ENCODE data around the gene TTC21B.

The TTC21B gene

DNA sequence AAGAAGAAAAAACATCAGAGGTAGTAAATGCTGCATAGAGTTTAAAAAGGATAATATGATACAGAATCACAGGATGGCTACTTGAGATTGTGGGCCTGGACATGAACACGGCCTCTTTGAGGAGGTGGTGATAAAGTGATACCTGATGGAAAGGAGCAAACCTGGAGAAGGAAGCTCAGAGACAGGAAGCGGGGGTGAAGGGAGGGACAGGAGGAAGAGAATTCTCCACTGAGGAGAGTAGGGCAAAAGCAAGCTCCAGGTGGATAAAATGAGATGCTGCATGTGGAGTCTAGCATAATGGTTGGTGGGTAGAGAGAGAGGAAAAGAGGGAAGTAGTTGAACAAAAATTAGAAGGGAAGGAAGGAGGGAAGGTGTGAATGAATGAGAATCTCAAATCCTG, 82.6 kb downstream of the TTC21B start:
- H3K9ac ChIP-seq (ENCODE audit: low read depth, low read length, poor library complexity) = no peak overlapping the region
- peaks cover 0 to 23% of the 10 kb centered on the region in 2 donors for H3K36me3 ChIP-seq (replicated peaks in 1 of 2; ENCODE audit: control insufficient read depth in 2 of 2, insufficient read depth in 2 of 2, low read length in 2 of 2)
- H3K4me1 ChIP-seq (ENCODE audit: control insufficient read depth in 2 of 2, insufficient read depth in 1 of 2, low read depth in 1 of 2, low read length in 2 of 2) = peaks cover 3 to 13% of the 10 kb centered on the region in 2 donors
- no peak overlapping the region for H2BK15ac ChIP-seq (ENCODE audit: low read length)
- no peak overlapping the region for H2BK120ac ChIP-seq (ENCODE audit: low read depth, low read length)
- no peak overlapping the region for H3K4ac ChIP-seq (ENCODE audit: low read length)
- no CpG with 5 or more reads among the region's 2 CpGs for WGBS, 2 donors (ENCODE audit: extremely low coverage in 2 of 2, insufficient read length in 2 of 2, insufficient replicate concordance in 1 of 2)
- H4K8ac ChIP-seq (ENCODE audit: low read depth, low read length) = no peak overlapping the region
- H4K91ac ChIP-seq (ENCODE audit: low read depth, low read length, poor library complexity) = no peak overlapping the region
- no peak overlapping the region for H3K23ac ChIP-seq (ENCODE audit: low read depth, low read length, poor library complexity)
- no peaks in the 10 kb centered on the region for H3K79me1 ChIP-seq (ENCODE audit: low read depth, low read length)
- H2AK5ac ChIP-seq (ENCODE audit: low read depth, low read length) = no peak overlapping the region
- H3K4me2 ChIP-seq (ENCODE audit: insufficient read depth, low read length, poor library complexity, severe bottlenecking) = no peak overlapping the region
- H3K27ac ChIP-seq (replicated peaks; ENCODE audit: low read length) = no peak overlapping the region
- no peak overlapping the region for H2AFZ ChIP-seq (ENCODE audit: low read length)
- H3K18ac ChIP-seq (ENCODE audit: low read length) = no peak overlapping the region
- H2BK5ac ChIP-seq (ENCODE audit: low read length) = no peak overlapping the region
- H3K4me3 ChIP-seq (ENCODE audit: low read length in 2 of 2) = no peak overlapping the region
- H3K14ac ChIP-seq (ENCODE audit: low read length) = no peak overlapping the region
- no peak overlapping the region for H2BK12ac ChIP-seq (ENCODE audit: low read length)
- H3K27me3 ChIP-seq (ENCODE audit: control insufficient read depth in 3 of 3, insufficient read depth in 3 of 3, low read depth in 1 of 3, low read length in 3 of 3) = no peaks in the 10 kb centered on the region
- DNase-seq (ENCODE audit: low spot score) = no peak
- peaks cover 0 to 14% of the 10 kb centered on the region in 2 donors for H3K9me3 ChIP-seq (replicated peaks in 1 of 2; ENCODE audit: control insufficient read depth in 2 of 2, insufficient read depth in 1 of 2, low read depth in 1 of 2, low read length in 2 of 2)

DNA sequence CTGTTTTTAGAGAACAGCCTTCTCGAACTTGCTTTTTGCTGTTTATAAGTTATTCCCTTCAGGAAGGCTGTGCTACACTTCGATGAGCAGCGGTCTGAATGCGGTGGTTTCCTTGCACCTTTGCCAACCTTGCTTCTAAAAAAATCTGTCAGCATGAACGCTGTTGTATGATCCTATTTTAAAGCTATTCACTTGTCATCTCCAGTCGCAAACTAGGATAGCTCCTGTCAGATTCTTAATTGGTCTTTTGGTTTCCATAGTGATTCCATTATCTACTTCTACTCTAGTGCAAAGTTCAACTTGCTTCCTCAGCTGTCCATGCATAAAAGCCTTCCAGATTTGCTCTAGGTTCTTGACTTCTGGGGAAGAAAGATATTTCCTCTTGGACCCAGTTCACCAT, 83.2 kb downstream of the TTC21B start:
- no peak overlapping the region for H3K4me3 ChIP-seq (ENCODE audit: low read length in 2 of 2)

DNA sequence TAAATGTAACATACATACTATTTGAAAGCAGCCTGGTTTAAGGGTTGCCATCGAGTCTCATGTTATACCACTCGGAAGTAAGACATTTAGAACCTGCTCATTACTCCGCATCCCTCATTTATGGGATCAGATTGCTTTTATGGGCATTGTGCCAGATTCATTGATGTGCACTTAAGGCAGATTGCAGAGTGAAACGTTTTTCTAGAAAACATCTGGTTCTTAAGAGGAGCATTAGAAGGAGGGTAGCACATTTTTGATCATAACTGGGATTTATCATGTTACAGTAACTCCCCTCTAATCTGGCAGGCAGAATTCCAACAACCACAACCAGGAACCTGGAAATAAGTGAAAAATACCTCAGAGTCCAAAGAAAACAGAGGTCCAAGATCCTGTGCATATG, 85.4 kb downstream of the TTC21B start:
- WGBS, 2 donors (ENCODE audit: extremely low coverage in 2 of 2, insufficient read length in 2 of 2, insufficient replicate concordance in 1 of 2) = no CpG with 5 or more reads among the region's 4 CpGs

More for the DNA sequence above, 83.2 kb downstream of the TTC21B start:
- no peaks in the 10 kb centered on the region for H3K27me3 ChIP-seq (ENCODE audit: control insufficient read depth in 3 of 3, insufficient read depth in 3 of 3, low read depth in 1 of 3, low read length in 3 of 3)
- no peak overlapping the region for H2BK15ac ChIP-seq (ENCODE audit: low read length)
- no peak overlapping the region for H3K4me2 ChIP-seq (ENCODE audit: insufficient read depth, low read length, poor library complexity, severe bottlenecking)
- no peak overlapping the region for H2BK5ac ChIP-seq (ENCODE audit: low read length)
- H3K9ac ChIP-seq (ENCODE audit: low read depth, low read length, poor library complexity) = no peak overlapping the region
- no peak overlapping the region for H2AK5ac ChIP-seq (ENCODE audit: low read depth, low read length)
- peaks cover 3 to 13% of the 10 kb centered on the region in 2 donors for H3K4me1 ChIP-seq (ENCODE audit: control insufficient read depth in 2 of 2, insufficient read depth in 1 of 2, low read depth in 1 of 2, low read length in 2 of 2)
- H3K9me3 ChIP-seq (replicated peaks in 1 of 2; ENCODE audit: control insufficient read depth in 2 of 2, insufficient read depth in 1 of 2, low read depth in 1 of 2, low read length in 2 of 2) = peaks cover 0 to 14% of the 10 kb centered on the region in 2 donors
- peaks cover 0 to 17% of the 10 kb centered on the region in 2 donors for H3K36me3 ChIP-seq (replicated peaks in 1 of 2; ENCODE audit: control insufficient read depth in 2 of 2, insufficient read depth in 2 of 2, low read length in 2 of 2)
- no peak overlapping the region for H3K18ac ChIP-seq (ENCODE audit: low read length)
- no CpG with 5 or more reads among the region's 6 CpGs for WGBS, 2 donors (ENCODE audit: extremely low coverage in 2 of 2, insufficient read length in 2 of 2, insufficient replicate concordance in 1 of 2)
- H2BK120ac ChIP-seq (ENCODE audit: low read depth, low read length) = no peak overlapping the region
- no peaks in the 10 kb centered on the region for H3K79me1 ChIP-seq (ENCODE audit: low read depth, low read length)
- H4K8ac ChIP-seq (ENCODE audit: low read depth, low read length) = no peak overlapping the region
- no peak overlapping the region for H3K23ac ChIP-seq (ENCODE audit: low read depth, low read length, poor library complexity)
- no peak overlapping the region for H3K4ac ChIP-seq (ENCODE audit: low read length)
- no peak for DNase-seq (ENCODE audit: low spot score)
- H3K14ac ChIP-seq (ENCODE audit: low read length) = no peak overlapping the region
- no peak overlapping the region for H2BK12ac ChIP-seq (ENCODE audit: low read length)
- H4K91ac ChIP-seq (ENCODE audit: low read depth, low read length, poor library complexity) = no peak overlapping the region
- H3K27ac ChIP-seq (replicated peaks; ENCODE audit: low read length) = no peak overlapping the region
- H2AFZ ChIP-seq (ENCODE audit: low read length) = no peak overlapping the region

DNA sequence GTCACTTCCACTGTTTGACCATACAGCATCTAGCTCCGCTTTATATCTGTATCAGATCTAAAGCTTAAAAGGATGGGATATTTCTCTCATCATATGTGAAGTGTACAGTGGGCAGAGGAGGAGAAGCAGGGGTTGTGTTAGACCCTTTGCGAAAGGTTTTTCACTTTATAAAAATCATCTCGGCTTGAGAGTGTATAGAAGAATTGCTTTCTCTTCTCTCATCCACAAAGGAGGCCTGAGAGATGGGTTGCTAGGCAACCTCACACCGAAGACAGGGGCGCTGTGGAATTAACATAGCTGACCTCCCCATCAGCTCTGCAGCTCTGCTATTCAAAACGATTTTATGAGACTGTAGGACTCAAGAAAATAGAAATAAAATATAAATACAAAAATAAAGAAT, 89.3 kb downstream of the TTC21B start:
- Histone ChIP-seq H2BK120ac (ENCODE audit: low read depth, low read length) (no peak overlapping the region), H3K79me1 (ENCODE audit: low read depth, low read length) (no peaks in the 10 kb centered on the region), H3K4me3 (ENCODE audit: low read length in 2 of 2) (no peak overlapping the region), H3K18ac (ENCODE audit: low read length) (no peak overlapping the region), H3K4ac (ENCODE audit: low read length) (no peak overlapping the region), H3K4me2 (ENCODE audit: insufficient read depth, low read length, poor library complexity, severe bottlenecking) (no peak overlapping the region), H2AFZ (ENCODE audit: low read length) (peak overlapping the region; percentile 26), H3K9ac (ENCODE audit: low read depth, low read length, poor library complexity) (no peak overlapping the region), H3K36me3 (replicated peaks in 1 of 2; ENCODE audit: control insufficient read depth in 2 of 2, insufficient read depth in 2 of 2, low read length in 2 of 2) (no peaks in the 10 kb centered on the region), H3K23ac (ENCODE audit: low read depth, low read length, poor library complexity) (no peak overlapping the region), H3K27me3 (ENCODE audit: control insufficient read depth in 3 of 3, insufficient read depth in 3 of 3, low read depth in 1 of 3, low read length in 3 of 3) (no peaks in the 10 kb centered on the region), H2AK5ac (ENCODE audit: low read depth, low read length) (no peak overlapping the region), H3K9me3 (replicated peaks in 1 of 2; ENCODE audit: control insufficient read depth in 2 of 2, insufficient read depth in 1 of 2, low read depth in 1 of 2, low read length in 2 of 2) (peaks cover 2 to 14% of the 10 kb centered on the region in 2 donors), H3K14ac (ENCODE audit: low read length) (no peak overlapping the region), H4K91ac (ENCODE audit: low read depth, low read length, poor library complexity) (no peak overlapping the region), H2BK12ac (ENCODE audit: low read length) (no peak overlapping the region), H2BK15ac (ENCODE audit: low read length) (no peak overlapping the region), H3K27ac (replicated peaks; ENCODE audit: low read length) (no peak overlapping the region), H4K8ac (ENCODE audit: low read depth, low read length) (no peak overlapping the region), H2BK5ac (ENCODE audit: low read length) (no peak overlapping the region), H3K4me1 (ENCODE audit: control insufficient read depth in 2 of 2, insufficient read depth in 1 of 2, low read depth in 1 of 2, low read length in 2 of 2) (peaks cover 5 to 18% of the 10 kb centered on the region in 2 donors)
- no CpG with 5 or more reads among the region's 6 CpGs for WGBS, 2 donors (ENCODE audit: extremely low coverage in 2 of 2, insufficient read length in 2 of 2, insufficient replicate concordance in 1 of 2)
- peak; percentile 30 for DNase-seq (ENCODE audit: low spot score)

More for the DNA sequence above, 85.4 kb downstream of the TTC21B start:
- no peak overlapping the region for H2AFZ ChIP-seq (ENCODE audit: low read length)
- no peak overlapping the region for H2BK120ac ChIP-seq (ENCODE audit: low read depth, low read length)
- H3K18ac ChIP-seq (ENCODE audit: low read length) = no peak overlapping the region
- peaks cover 0 to 11% of the 10 kb centered on the region in 2 donors for H3K36me3 ChIP-seq (replicated peaks in 1 of 2; ENCODE audit: control insufficient read depth in 2 of 2, insufficient read depth in 2 of 2, low read length in 2 of 2)
- H3K14ac ChIP-seq (ENCODE audit: low read length) = no peak overlapping the region
- H3K23ac ChIP-seq (ENCODE audit: low read depth, low read length, poor library complexity) = no peak overlapping the region
- H2BK15ac ChIP-seq (ENCODE audit: low read length) = no peak overlapping the region
- peaks cover 8 to 28% of the 10 kb centered on the region in 2 donors for H3K4me1 ChIP-seq (ENCODE audit: control insufficient read depth in 2 of 2, insufficient read depth in 1 of 2, low read depth in 1 of 2, low read length in 2 of 2)
- no peak for DNase-seq (ENCODE audit: low spot score)
- no peak overlapping the region for H4K91ac ChIP-seq (ENCODE audit: low read depth, low read length, poor library complexity)
- no peak overlapping the region for H3K4me3 ChIP-seq (ENCODE audit: low read length in 2 of 2)
- no peak overlapping the region for H3K9ac ChIP-seq (ENCODE audit: low read depth, low read length, poor library complexity)
- no peak overlapping the region for H2BK5ac ChIP-seq (ENCODE audit: low read length)
- H2BK12ac ChIP-seq (ENCODE audit: low read length) = no peak overlapping the region
- H3K4me2 ChIP-seq (ENCODE audit: insufficient read depth, low read length, poor library complexity, severe bottlenecking) = no peak overlapping the region
- no peak overlapping the region for H3K4ac ChIP-seq (ENCODE audit: low read length)
- H2AK5ac ChIP-seq (ENCODE audit: low read depth, low read length) = no peak overlapping the region
- H4K8ac ChIP-seq (ENCODE audit: low read depth, low read length) = no peak overlapping the region
- peaks cover 0 to 10% of the 10 kb centered on the region in 2 donors for H3K9me3 ChIP-seq (replicated peaks in 1 of 2; ENCODE audit: control insufficient read depth in 2 of 2, insufficient read depth in 1 of 2, low read depth in 1 of 2, low read length in 2 of 2)
- no peak overlapping the region for H3K27ac ChIP-seq (replicated peaks; ENCODE audit: low read length)
- no peaks in the 10 kb centered on the region for H3K79me1 ChIP-seq (ENCODE audit: low read depth, low read length)
- H3K27me3 ChIP-seq (ENCODE audit: control insufficient read depth in 3 of 3, insufficient read depth in 3 of 3, low read depth in 1 of 3, low read length in 3 of 3) = no peaks in the 10 kb centered on the region

Data from neuronal stem cell (in vitro differentiated cells).